K562 (cell line): Measurements from ENCODE around the gene TMC2. TPM values are rescaled to one million over a fixed set of nuclear protein-coding genes. Genes with fewer than 3 reads are reported as not detected.

Source experiments
- BCL6 ChIP-seq: fragments of 250-450 bp; sonication (Bioruptor Pico); IDR thresholded peaks from 2 replicates; pipeline ENCODE4 v1.4.0; 2020
- ELF2 ChIP-seq: fragments of 250-450 bp; sonication (Bioruptor Pico); IDR thresholded peaks from 2 replicates; pipeline ENCODE4 v1.5.0; 2021; ENCODE audit warnings: mild to moderate bottlenecking
- HNRNPH1 ChIP-seq: fragments of 200-400 bp; formaldehyde crosslinking; optimal IDR thresholded peaks from 2 replicates; pipeline ENCODE3; 2017; ENCODE audit warnings: low read depth, mild to moderate bottlenecking, low read length, moderate library complexity
- ILF3 ChIP-seq: fragments of 450-650 bp; IDR thresholded peaks from 2 replicates; pipeline ENCODE4 v1.6.1; 2018; ENCODE audit warnings: antibody characterized with exemption, mild to moderate bottlenecking, moderate library complexity, borderline replicate concordance
- KAT8 ChIP-seq: fragments of 450-650 bp; IDR thresholded peaks from 2 replicates; pipeline ENCODE4 v1.6.1; 2016; ENCODE audit warnings: low read depth, mild to moderate bottlenecking
- KLF16 ChIP-seq: IDR thresholded peaks from 2 replicates; pipeline ENCODE4 v1.6.1; 2016; ENCODE audit warnings: antibody characterized with exemption
- NCOA6 ChIP-seq: fragments of 450-650 bp; IDR thresholded peaks from 2 replicates; pipeline ENCODE4 v1.6.1; 2017; ENCODE audit warnings: mild to moderate bottlenecking
- NR2F6 ChIP-seq: fragments of 450-650 bp; formaldehyde crosslinking; IDR thresholded peaks from 2 replicates; pipeline ENCODE4 v1.4.0; 2020; ENCODE audit warnings: mild to moderate bottlenecking
- PML ChIP-seq: IDR thresholded peaks from 2 replicates; pipeline ENCODE4 v1.6.1; 2012; ENCODE audit warnings: low read length, inconsistent platforms
- TAL1 ChIP-seq: fragments of 450-650 bp; IDR thresholded peaks from 2 replicates; pipeline ENCODE4 v1.6.1; 2016; ENCODE audit warnings: mild to moderate bottlenecking
- XRCC5 ChIP-seq: fragments of 200-400 bp; formaldehyde crosslinking; IDR thresholded peaks from 2 replicates; pipeline ENCODE4 v1.6.1; 2017; ENCODE audit warnings: low read depth, mild to moderate bottlenecking, low read length
- ZNF124 ChIP-seq: sonication (generic); formaldehyde crosslinking; IDR thresholded peaks from 2 replicates; pipeline ENCODE4 v1.8.1; 2022; ENCODE audit warnings: missing genetic modification reagents
- ZNF41 ChIP-seq: fragments of 250-450 bp; sonication (Bioruptor Pico); conservative IDR thresholded peaks from 2 replicates; pipeline ENCODE4 v1.4.0; 2020; ENCODE audit warnings: mild to moderate bottlenecking
- ZNF507 ChIP-seq: conservative IDR thresholded peaks from 2 replicates; pipeline ENCODE4 v1.6.1; 2017; ENCODE audit warnings: missing genetic modification characterization, missing compliant biosample characterization
- ZNF695 ChIP-seq: fragments of 450-650 bp; formaldehyde crosslinking; IDR thresholded peaks from 2 replicates; pipeline ENCODE4 v1.4.0; 2020; ENCODE audit warnings: mild to moderate bottlenecking, moderate library complexity
- polyA plus RNA-seq, 8 experiments: library from polyadenylated mRNA; depleted of rRNA in 4 of 8; stranded (reverse) in 5 of 8; unstranded in 3 of 8; fragments of >200 nt; fragmentation: Nextera tagmentation in 2 of 8; fragmentation: Illumina TruSeq in 1 of 8; extraction: Ambion mirVana in 2 of 8; extraction: Trizol in 1 of 8; gene quantifications; 2 replicates each; pipeline versions ENCODE4 v1.2.1 to v1.2.3, GENCODE V29; 2011 to 2014; ENCODE audit warnings: inconsistent platforms in 1 of 8, missing spikeins in 1 of 8
- total RNA-seq, 7 experiments: library from RNA; depleted of rRNA in 6 of 7; stranded (reverse); fragments of >200 nt in 6 of 7; fragmentation: Illumina TruSeq in 2 of 7; extraction: Trizol in 2 of 7; gene quantifications; 2 replicates each; pipeline versions ENCODE4 v1.2.1 to v1.2.3, GENCODE V29; 2011 to 2021; ENCODE audit warnings: low replicate concordance in 1 of 7
- TF ChIP-seq, protein P1 (sequence below): fragments of 450-650 bp; conservative IDR thresholded peaks from 2 replicates; pipeline ENCODE4 v1.6.1; 2016; ENCODE audit warnings: missing genetic modification characterization, low read depth, mild to moderate bottlenecking, missing compliant biosample characterization, moderate library complexity
- TF ChIP-seq, protein P2 (sequence below): sonication (generic); formaldehyde crosslinking; IDR thresholded peaks from 2 replicates; pipeline ENCODE4 v1.8.0; 2023; ENCODE audit warnings: mild to moderate bottlenecking, missing genetic modification reagents

Gene TMC2
- total and polyA plus RNA-seq, 9 of the 15 experiments (the other 6 are each of a cell fraction or from before 2014, with no cell fraction given): not detected

DNA sequence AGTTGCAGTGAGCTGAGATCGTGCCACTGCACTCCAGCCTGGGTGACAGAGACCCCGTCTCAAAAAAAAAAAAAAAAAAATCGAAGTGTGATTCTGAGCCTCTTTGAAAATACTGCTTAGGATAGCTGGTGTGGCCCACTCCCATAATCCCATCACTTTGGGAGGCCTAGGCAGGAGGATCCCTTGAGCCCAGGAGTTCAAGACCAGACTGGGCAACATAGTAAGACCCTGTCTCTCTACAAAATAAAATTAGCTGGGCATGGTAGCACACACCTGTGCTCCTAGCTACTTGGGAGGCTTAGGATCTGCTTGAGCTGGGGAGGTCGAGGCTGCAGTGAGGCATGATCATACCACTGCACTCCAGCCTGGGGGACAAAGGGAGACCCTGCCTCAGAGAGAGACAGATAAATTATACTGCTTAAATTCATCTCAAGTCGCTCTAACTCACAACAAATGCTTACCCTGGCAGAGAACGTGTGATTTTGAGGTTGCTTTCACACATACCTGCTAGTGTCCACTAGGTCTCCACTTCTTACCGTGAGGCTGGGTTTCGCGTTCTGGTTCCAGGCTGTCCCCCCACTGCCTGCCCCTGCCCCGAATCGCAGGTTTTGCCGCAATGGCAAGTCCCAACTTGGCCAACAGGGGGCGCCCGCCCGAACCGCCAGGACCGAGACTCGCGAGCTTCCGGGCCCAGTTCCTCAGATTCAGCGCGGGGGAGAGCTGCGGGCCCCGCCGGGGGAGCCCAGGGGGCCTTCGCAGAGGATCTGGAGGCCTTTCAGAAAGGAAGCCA lies 12.3 kb upstream of the TMC2 start (continued):
- no peak for TF ChIP-seq ZNF507 (tag)
- no peak for TF ChIP-seq ILF3
- TF ChIP-seq PML: peak; percentile 58; the same call in 1 of the 2 replicates
- no peak for TF ChIP-seq TAL1
- TF ChIP-seq NCOA6: no peak
- no peak for TF ChIP-seq ZNF41 (CRISPR knock-in tag)
- TF ChIP-seq KLF16: 0 out of 2 replicates have a peak, but pooled peaks have one; percentile 26
- TF ChIP-seq ZNF695 (CRISPR knock-in tag): no peak
- TF ChIP-seq NR2F6: no peak
- TF ChIP-seq, protein P1, sequence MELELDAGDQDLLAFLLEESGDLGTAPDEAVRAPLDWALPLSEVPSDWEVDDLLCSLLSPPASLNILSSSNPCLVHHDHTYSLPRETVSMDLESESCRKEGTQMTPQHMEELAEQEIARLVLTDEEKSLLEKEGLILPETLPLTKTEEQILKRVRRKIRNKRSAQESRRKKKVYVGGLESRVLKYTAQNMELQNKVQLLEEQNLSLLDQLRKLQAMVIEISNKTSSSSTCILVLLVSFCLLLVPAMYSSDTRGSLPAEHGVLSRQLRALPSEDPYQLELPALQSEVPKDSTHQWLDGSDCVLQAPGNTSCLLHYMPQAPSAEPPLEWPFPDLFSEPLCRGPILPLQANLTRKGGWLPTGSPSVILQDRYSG: no peak
- TF ChIP-seq XRCC5: peak; percentile 61; the same call in 1 of the 2 replicates
- no peak for TF ChIP-seq BCL6 (CRISPR knock-in tag)
- no peak for TF ChIP-seq KAT8
- TF ChIP-seq HNRNPH1: no peak
- peak; percentile 44; the same call in 1 of the 2 replicates for TF ChIP-seq ELF2 (CRISPR knock-in tag)
- TF ChIP-seq ZNF124: no peak
- TF ChIP-seq, protein P2, sequence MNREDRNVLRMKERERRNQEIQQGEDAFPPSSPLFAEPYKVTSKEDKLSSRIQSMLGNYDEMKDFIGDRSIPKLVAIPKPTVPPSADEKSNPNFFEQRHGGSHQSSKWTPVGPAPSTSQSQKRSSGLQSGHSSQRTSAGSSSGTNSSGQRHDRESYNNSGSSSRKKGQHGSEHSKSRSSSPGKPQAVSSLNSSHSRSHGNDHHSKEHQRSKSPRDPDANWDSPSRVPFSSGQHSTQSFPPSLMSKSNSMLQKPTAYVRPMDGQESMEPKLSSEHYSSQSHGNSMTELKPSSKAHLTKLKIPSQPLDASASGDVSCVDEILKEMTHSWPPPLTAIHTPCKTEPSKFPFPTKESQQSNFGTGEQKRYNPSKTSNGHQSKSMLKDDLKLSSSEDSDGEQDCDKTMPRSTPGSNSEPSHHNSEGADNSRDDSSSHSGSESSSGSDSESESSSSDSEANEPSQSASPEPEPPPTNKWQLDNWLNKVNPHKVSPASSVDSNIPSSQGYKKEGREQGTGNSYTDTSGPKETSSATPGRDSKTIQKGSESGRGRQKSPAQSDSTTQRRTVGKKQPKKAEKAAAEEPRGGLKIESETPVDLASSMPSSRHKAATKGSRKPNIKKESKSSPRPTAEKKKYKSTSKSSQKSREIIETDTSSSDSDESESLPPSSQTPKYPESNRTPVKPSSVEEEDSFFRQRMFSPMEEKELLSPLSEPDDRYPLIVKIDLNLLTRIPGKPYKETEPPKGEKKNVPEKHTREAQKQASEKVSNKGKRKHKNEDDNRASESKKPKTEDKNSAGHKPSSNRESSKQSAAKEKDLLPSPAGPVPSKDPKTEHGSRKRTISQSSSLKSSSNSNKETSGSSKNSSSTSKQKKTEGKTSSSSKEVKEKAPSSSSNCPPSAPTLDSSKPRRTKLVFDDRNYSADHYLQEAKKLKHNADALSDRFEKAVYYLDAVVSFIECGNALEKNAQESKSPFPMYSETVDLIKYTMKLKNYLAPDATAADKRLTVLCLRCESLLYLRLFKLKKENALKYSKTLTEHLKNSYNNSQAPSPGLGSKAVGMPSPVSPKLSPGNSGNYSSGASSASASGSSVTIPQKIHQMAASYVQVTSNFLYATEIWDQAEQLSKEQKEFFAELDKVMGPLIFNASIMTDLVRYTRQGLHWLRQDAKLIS (CRISPR knock-in tag): peak; percentile 45
